ENCODE measurements around the gene POU3F2.

GRCh38 chr6:98841621-98842341 lies 7.4 kb downstream of the POU3F2 start:
- TF ChIP-seq, protein P1, sequence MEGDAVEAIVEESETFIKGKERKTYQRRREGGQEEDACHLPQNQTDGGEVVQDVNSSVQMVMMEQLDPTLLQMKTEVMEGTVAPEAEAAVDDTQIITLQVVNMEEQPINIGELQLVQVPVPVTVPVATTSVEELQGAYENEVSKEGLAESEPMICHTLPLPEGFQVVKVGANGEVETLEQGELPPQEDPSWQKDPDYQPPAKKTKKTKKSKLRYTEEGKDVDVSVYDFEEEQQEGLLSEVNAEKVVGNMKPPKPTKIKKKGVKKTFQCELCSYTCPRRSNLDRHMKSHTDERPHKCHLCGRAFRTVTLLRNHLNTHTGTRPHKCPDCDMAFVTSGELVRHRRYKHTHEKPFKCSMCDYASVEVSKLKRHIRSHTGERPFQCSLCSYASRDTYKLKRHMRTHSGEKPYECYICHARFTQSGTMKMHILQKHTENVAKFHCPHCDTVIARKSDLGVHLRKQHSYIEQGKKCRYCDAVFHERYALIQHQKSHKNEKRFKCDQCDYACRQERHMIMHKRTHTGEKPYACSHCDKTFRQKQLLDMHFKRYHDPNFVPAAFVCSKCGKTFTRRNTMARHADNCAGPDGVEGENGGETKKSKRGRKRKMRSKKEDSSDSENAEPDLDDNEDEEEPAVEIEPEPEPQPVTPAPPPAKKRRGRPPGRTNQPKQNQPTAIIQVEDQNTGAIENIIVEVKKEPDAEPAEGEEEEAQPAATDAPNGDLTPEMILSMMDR (IDR thresholded peaks at IDR 0.05; ENCODE audit: poor library complexity): no peak
- no peak for TF ChIP-seq EZH2phosphoT487 (IDR thresholded peaks at IDR 0.05; ENCODE audit: low read depth, severe bottlenecking, unreplicated experiment)
- TF ChIP-seq EZH2 (IDR thresholded peaks at IDR 0.05; ENCODE audit: borderline replicate concordance): peak; percentile 97

Data from hepatocyte (in vitro differentiated cells).